A549 (cell line): ENCODE data around the gene CCDC187. TPM values are rescaled to one million over a fixed set of nuclear protein-coding genes. Genes with fewer than 3 reads are reported as not detected.

Experiments
- ATAC-seq, 2 experiments: fragments of 200-7000 bp in 1 of 2; fragments of >200 bp in 1 of 2; cut with Nextera tagmentation in 1 of 2; cut with Tn5 transposase in 1 of 2; 3 replicates each; pipeline versions ENCODE4 v1.8.0 to v1.9.1; 2018 to 2020; ENCODE audit warnings: mild to moderate bottlenecking in 1 of 2, moderate library complexity in 1 of 2
- CTCF ChIA-PET: fragments of 300-600 bp; sonication (Branson Sonifier 250); formaldehyde crosslinking; extraction: SDS; loops from one replicate; lab custom pipeline; 2021; ENCODE audit warnings: antibody characterized with exemption, inconsistent platforms; lab: Yijun Ruan, JAX
- POLR2A ChIA-PET: fragments of 350-600 bp; formaldehyde crosslinking; extraction: SDS; loops from one replicate; lab custom pipeline; 2021; ENCODE audit warnings: antibody characterized with exemption, inconsistent platforms; lab: Yijun Ruan, JAX
- DNase-seq, 2 experiments: peaks; one replicate each; pipeline versions ENCODE4 v3.0.0 to v3.0.0-alpha.2; 2011 to 2016; ENCODE audit warnings: low read depth in 1 of 2, low spot score in 1 of 2
- FAIRE-seq: peaks from 2 replicates; lab custom pipeline; 2011; peaks lifted over from hg19 to GRCh38; lab: Jason Lieb, UNC
- H3K27ac ChIP-seq, 2 experiments: fragments of >200 bp; sonication (Bioruptor Twin); formaldehyde crosslinking; 3 replicates each; pipeline ENCODE4 v1.5.1; 2016 to 2017
- H3K4me1 ChIP-seq: fragments of >200 bp; sonication (Bioruptor Twin); formaldehyde crosslinking; 3 replicates; pipeline ENCODE4 v1.6.1; 2016
- H3K4me2 ChIP-seq: fragments of >200 bp; sonication (Bioruptor Twin); formaldehyde crosslinking; 3 replicates; pipeline ENCODE4 v1.6.1; 2016
- H3K4me3 ChIP-seq: fragments of >200 bp; sonication (Bioruptor Twin); formaldehyde crosslinking; 3 replicates; pipeline ENCODE4 v1.5.1; 2016
- H3K9me3 ChIP-seq: fragments of >200 bp; sonication (Bioruptor Twin); formaldehyde crosslinking; 3 replicates; pipeline ENCODE4 v1.6.1; 2016
- CBX8 ChIP-seq: fragments of 200-600 bp; sonication (generic); IDR thresholded peaks from 2 replicates; pipeline ENCODE4 v1.6.1; 2016
- EHF ChIP-seq: fragments of 250-450 bp; sonication (Bioruptor Pico); IDR thresholded peaks from 2 replicates; pipeline ENCODE4 v1.5.0; 2020; ENCODE audit warnings: mild to moderate bottlenecking
- ESRRA ChIP-seq: fragments of 150-350 bp; IDR thresholded peaks from 2 replicates; pipeline ENCODE4 v1.6.1; 2014; ENCODE audit warnings: mild to moderate bottlenecking, low read length, borderline replicate concordance
- FOSL2 ChIP-seq, 2 experiments: fragments of 450-650 bp in 1 of 2; fragments of >200 bp in 1 of 2; sonication (Bioruptor Twin) in 1 of 2; formaldehyde crosslinking; IDR thresholded peaks; 2 replicates each; pipeline versions ENCODE4 v1.5.0 to v1.6.1; 2016 to 2020; ENCODE audit warnings: mild to moderate bottlenecking in 1 of 2, moderate library complexity in 1 of 2
- HDAC2 ChIP-seq: fragments of 200-600 bp; sonication (generic); IDR thresholded peaks from 2 replicates; pipeline ENCODE4 v1.6.1; 2016
- HES2 ChIP-seq: fragments of >200 bp; sonication (Bioruptor Twin); formaldehyde crosslinking; IDR thresholded peaks from 2 replicates; pipeline ENCODE4 v1.6.1; 2016
- HOXA7 ChIP-seq: fragments of 250-450 bp; sonication (Bioruptor Pico); IDR thresholded peaks from 2 replicates; pipeline ENCODE4 v1.5.0; 2020; ENCODE audit warnings: mild to moderate bottlenecking, moderate library complexity
- HOXB5 ChIP-seq: fragments of 250-450 bp; sonication (Bioruptor Pico); IDR thresholded peaks from 2 replicates; pipeline ENCODE4 v1.5.0; 2020; ENCODE audit warnings: mild to moderate bottlenecking, moderate library complexity
- JUN ChIP-seq, 2 experiments: fragments of >200 bp; sonication (Bioruptor Twin); formaldehyde crosslinking; IDR thresholded peaks; 2 replicates in 1 of 2; 3 replicates in 1 of 2; pipeline ENCODE4 v1.6.1; 2016 to 2017
- JUNB ChIP-seq: fragments of >200 bp; sonication (Bioruptor Twin); formaldehyde crosslinking; IDR thresholded peaks from 2 replicates; pipeline ENCODE4 v1.6.1; 2016
- MAX ChIP-seq: IDR thresholded peaks from 2 replicates; pipeline ENCODE4 v1.6.1; 2012
- MYC ChIP-seq: IDR thresholded peaks from 2 replicates; pipeline ENCODE4 v1.6.1; 2012; ENCODE audit warnings: mild to moderate bottlenecking, inconsistent platforms, low read length, improper control_type of control experiment, borderline replicate concordance
- NFE2L2 ChIP-seq: fragments of 150-350 bp; conservative IDR thresholded peaks from 2 replicates; pipeline ENCODE4 v1.6.1; 2014; ENCODE audit warnings: low read length
- PBX3 ChIP-seq: IDR thresholded peaks from 2 replicates; pipeline ENCODE4 v1.6.1; 2012
- POLR2A ChIP-seq: IDR thresholded peaks from 2 replicates; pipeline ENCODE4 v1.6.1; 2012; ENCODE audit warnings: mild to moderate bottlenecking, low read length
- RARB ChIP-seq: fragments of 250-450 bp; sonication (Bioruptor Pico); IDR thresholded peaks from 2 replicates; pipeline ENCODE4 v1.8.0; 2021; ENCODE audit warnings: mild to moderate bottlenecking, moderate library complexity
- RCOR1 ChIP-seq: fragments of 150-350 bp; IDR thresholded peaks from 2 replicates; pipeline ENCODE4 v1.6.1; 2014; ENCODE audit warnings: antibody characterized with exemption, low read length, low read depth
- TFCP2L1 ChIP-seq: fragments of 250-450 bp; sonication (Bioruptor Pico); IDR thresholded peaks from 2 replicates; pipeline ENCODE4 v1.5.0; 2021; ENCODE audit warnings: mild to moderate bottlenecking
- TP53 ChIP-seq: fragments of 250-450 bp; sonication (Bioruptor Pico); IDR thresholded peaks from 2 replicates; pipeline ENCODE4 v1.5.0; 2021; ENCODE audit warnings: mild to moderate bottlenecking, moderate library complexity
- WGBS: methylation state at CpG from one replicate; pipeline ENCODE4 v1.1.6; 2017; ENCODE audit errors: missing lambda C conversion rate; 5-methylcytosine and 5-hydroxymethylcytosine counted together
- polyA plus RNA-seq, 4 experiments: library from polyadenylated mRNA; depleted of rRNA in 3 of 4; stranded (reverse); fragments of >200 nt; fragmentation: RNase III in 1 of 4; extraction: RNeasy Plus Mini Kit Qiagen cat#74134 plus additional on column Dnase treatment in 1 of 4; gene quantifications; 2 replicates in 3 of 4; 3 replicates in 1 of 4; pipeline ENCODE4 v1.2.3, GENCODE V29; 2011 to 2017
- TF ChIP-seq, protein P1 (sequence below): fragments of 200-600 bp; sonication (generic); IDR thresholded peaks from 2 replicates; pipeline ENCODE4 v1.6.1; 2016; ENCODE audit warnings: antibody characterized with exemption, mild to moderate bottlenecking, moderate library complexity
- TF ChIP-seq, protein P2 (sequence below): fragments of 250-450 bp; sonication (Bioruptor Pico); IDR thresholded peaks from 2 replicates; pipeline ENCODE4 v1.5.0; 2021; ENCODE audit warnings: mild to moderate bottlenecking, moderate library complexity, borderline replicate concordance
- TF ChIP-seq, protein P3 (sequence below): fragments of 150-350 bp; IDR thresholded peaks from 2 replicates; pipeline ENCODE4 v1.6.1; 2014; ENCODE audit warnings: low read depth, mild to moderate bottlenecking, low read length

The CCDC187 gene
- polyA plus RNA-seq, 2 of the 4 experiments (the other 2 are of a cell fraction): under 0.01 TPM; not detected in 1

DNA sequence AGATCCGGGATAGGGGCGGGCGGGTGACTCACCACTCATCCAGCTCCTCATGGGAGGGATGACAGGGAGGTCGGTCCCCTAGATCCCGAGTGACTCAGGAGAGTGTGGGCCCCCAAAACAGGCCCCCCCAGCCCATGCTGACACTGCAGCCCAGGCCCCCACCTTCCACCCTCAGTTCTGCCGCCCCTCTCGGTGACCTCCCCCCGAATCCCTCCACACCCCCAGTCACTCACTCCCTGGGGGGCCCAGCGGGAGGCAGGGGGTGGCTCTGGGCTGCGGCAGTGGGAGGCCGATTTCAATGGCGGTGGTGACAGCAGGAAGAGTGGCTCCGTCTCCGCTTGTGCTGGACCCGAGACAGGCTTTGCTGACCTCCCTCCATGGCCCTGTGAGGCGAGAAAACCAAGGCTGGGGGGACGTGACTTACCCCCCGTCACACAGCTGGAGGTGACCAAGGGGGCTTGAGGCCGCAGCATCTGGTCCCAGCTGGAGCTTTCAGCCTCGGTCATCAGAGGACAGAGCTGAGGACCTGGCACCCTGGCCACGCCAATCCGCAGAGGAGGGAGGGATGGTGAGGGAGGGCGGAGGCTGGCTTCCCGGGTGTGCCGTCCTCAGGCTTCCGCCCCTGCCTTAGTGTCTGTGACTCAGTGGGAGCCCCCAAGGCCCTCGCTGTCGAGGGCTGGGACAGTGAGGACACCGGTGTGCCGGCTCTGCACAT is 32.4 kb upstream of the CCDC187 start:
- Histone ChIP-seq H3K27ac (no peak overlapping the region), H3K4me3 (no peak overlapping the region), H3K9me3 (no peaks in the 10 kb centered on the region), H3K4me1 (0 out of 3 replicates have a peak, but pooled peaks cover 3% of the 10 kb centered on the region)
- no peak for FAIRE-seq
- 82% methylated on average over 23 of the region's 30 CpGs for WGBS
- TF ChIP-seq FOSL2 (IDR thresholded peaks at IDR 0.05) (no peak), FOSL2 (CRISPR knock-in tag; IDR thresholded peaks at IDR 0.05) (peak; percentile 49; the same call in 1 of the 2 replicates), TP53 (no peak)
- TF ChIP-seq, all 56 proteins: peak for 1
- no peak for DNase-seq
- no peak for ATAC-seq
- H3K4me2 ChIP-seq: no peak overlapping the region
- ChIA-PET POLR2A (interaction anchor here (0.8 kb wide), 1 partner anchor 26 kb away, joined by 3 read pairs; no protein-coding TSS in a partner anchor), CTCF (interaction anchor here (1.5 to 3.2 kb wide), 7 partner anchors 10 to 295 kb away, joined by 5 to 15 read pairs (median 7); partner anchors contain the start of gene DNLZ)

GRCh38 chr9:136335296-136336155 is 31.6 kb upstream of the CCDC187 start:
- H3K4me3 ChIP-seq: no peak overlapping the region
- no peak overlapping the region for H3K4me2 ChIP-seq
- DNase-seq (no peak), ATAC-seq (no peak), FAIRE-seq (no peak)
- no peak overlapping the region for H3K27ac ChIP-seq
- WGBS: 68% methylated on average over 12 of the region's 26 CpGs
- TF ChIP-seq HES2 (no peak), CBX8 (no peak), MAX (no peak), MYC (no peak), PBX3 (no peak), TP53 (no peak), ESRRA (no peak), EHF (CRISPR knock-in tag) (no peak), HOXB5 (no peak), TFCP2L1 (CRISPR knock-in tag) (no peak)
- TF ChIP-seq, protein P1, sequence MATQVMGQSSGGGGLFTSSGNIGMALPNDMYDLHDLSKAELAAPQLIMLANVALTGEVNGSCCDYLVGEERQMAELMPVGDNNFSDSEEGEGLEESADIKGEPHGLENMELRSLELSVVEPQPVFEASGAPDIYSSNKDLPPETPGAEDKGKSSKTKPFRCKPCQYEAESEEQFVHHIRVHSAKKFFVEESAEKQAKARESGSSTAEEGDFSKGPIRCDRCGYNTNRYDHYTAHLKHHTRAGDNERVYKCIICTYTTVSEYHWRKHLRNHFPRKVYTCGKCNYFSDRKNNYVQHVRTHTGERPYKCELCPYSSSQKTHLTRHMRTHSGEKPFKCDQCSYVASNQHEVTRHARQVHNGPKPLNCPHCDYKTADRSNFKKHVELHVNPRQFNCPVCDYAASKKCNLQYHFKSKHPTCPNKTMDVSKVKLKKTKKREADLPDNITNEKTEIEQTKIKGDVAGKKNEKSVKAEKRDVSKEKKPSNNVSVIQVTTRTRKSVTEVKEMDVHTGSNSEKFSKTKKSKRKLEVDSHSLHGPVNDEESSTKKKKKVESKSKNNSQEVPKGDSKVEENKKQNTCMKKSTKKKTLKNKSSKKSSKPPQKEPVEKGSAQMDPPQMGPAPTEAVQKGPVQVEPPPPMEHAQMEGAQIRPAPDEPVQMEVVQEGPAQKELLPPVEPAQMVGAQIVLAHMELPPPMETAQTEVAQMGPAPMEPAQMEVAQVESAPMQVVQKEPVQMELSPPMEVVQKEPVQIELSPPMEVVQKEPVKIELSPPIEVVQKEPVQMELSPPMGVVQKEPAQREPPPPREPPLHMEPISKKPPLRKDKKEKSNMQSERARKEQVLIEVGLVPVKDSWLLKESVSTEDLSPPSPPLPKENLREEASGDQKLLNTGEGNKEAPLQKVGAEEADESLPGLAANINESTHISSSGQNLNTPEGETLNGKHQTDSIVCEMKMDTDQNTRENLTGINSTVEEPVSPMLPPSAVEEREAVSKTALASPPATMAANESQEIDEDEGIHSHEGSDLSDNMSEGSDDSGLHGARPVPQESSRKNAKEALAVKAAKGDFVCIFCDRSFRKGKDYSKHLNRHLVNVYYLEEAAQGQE: no peak
- CTCF ChIA-PET: interaction anchor here (0.8 to 3.2 kb wide), 6 partner anchors 9 to 52 kb away, joined by 3 to 15 read pairs (median 6); partner anchors contain the start of gene DNLZ
- POLR2A ChIA-PET: no interaction called here
- H3K4me1 ChIP-seq: 0 out of 3 replicates have a peak, but pooled peaks cover 3% of the 10 kb centered on the region
- H3K9me3 ChIP-seq: no peaks in the 10 kb centered on the region

- Histone ChIP-seq H3K27ac (no peak overlapping the region), H3K4me1 (0 out of 3 replicates have a peak, but pooled peaks cover 3% of the 10 kb centered on the region), H3K4me2 (no peak overlapping the region), H3K9me3 (no peaks in the 10 kb centered on the region), H3K4me3 (no peak overlapping the region)
- no peak for DNase-seq
- ChIA-PET CTCF (interaction anchor here (0.8 to 3.2 kb wide), 4 partner anchors 10 to 22 kb away, joined by 3 to 15 read pairs (median 6); no protein-coding TSS in a partner anchor), POLR2A (no interaction called here)
- WGBS: 90% methylated on average over 13 of the region's 21 CpGs
- ATAC-seq: no peak
- TF ChIP-seq TFCP2L1 (CRISPR knock-in tag) (no peak), RARB (no peak), EHF (CRISPR knock-in tag) (no peak), JUNB (no peak), HDAC2 (no peak), HOXA7 (CRISPR knock-in tag) (no peak), NFE2L2 (no peak), JUN (IDR thresholded peaks at IDR 0.05) (no peak), RCOR1 (no peak), POLR2A (no peak)
- TF ChIP-seq, protein P2, sequence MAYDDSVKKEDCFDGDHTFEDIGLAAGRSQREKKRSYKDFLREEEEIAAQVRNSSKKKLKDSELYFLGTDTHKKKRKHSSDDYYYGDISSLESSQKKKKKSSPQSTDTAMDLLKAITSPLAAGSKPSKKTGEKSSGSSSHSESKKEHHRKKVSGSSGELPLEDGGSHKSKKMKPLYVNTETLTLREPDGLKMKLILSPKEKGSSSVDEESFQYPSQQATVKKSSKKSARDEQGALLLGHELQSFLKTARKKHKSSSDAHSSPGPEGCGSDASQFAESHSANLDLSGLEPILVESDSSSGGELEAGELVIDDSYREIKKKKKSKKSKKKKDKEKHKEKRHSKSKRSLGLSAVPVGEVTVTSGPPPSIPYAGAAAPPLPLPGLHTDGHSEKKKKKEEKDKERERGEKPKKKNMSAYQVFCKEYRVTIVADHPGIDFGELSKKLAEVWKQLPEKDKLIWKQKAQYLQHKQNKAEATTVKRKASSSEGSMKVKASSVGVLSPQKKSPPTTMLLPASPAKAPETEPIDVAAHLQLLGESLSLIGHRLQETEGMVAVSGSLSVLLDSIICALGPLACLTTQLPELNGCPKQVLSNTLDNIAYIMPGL (CRISPR knock-in tag): no peak
- TF ChIP-seq, protein P3, sequence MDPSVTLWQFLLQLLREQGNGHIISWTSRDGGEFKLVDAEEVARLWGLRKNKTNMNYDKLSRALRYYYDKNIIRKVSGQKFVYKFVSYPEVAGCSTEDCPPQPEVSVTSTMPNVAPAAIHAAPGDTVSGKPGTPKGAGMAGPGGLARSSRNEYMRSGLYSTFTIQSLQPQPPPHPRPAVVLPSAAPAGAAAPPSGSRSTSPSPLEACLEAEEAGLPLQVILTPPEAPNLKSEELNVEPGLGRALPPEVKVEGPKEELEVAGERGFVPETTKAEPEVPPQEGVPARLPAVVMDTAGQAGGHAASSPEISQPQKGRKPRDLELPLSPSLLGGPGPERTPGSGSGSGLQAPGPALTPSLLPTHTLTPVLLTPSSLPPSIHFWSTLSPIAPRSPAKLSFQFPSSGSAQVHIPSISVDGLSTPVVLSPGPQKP: no peak
- FAIRE-seq: no peak
These were observed 30.6 kb upstream of the CCDC187 start for GRCh38 chr9:136334541-136334940.
